ENCODE measurements around the gene PDCD1. TPM values are rescaled to one million over a fixed set of nuclear protein-coding genes. Genes with fewer than 3 reads are reported as not detected.

The PDCD1 gene
- total RNA-seq, 1 experiment from 2014 or later: 0.22 TPM

- no TSS peak for BruUV-seq (replicated peaks)
These were observed 29.3 kb upstream of the PDCD1 start for GRCh38 chr2:241887806-241888522.

GRCh38 chr2:241886840-241887447 is 28.2 kb upstream of the PDCD1 start:
- no TSS peak for BruUV-seq (replicated peaks)
- ChIA-PET POLR2A (no interaction called here), RAD21 (ENCODE audit: low non-redundant PET in 1 of 2, low total read pairs in 2 of 2, uncharacterized antibody in 2 of 2, unreplicated experiment in 2 of 2) (no interaction called here), CTCF (no interaction called here)
- Histone ChIP-seq H3K9me2 (ENCODE audit: insufficient read depth) (no peaks in the 10 kb centered on the region), H3K9ac (ENCODE audit: low read length) (no peak overlapping the region), H3K4me1 (ENCODE audit: control insufficient read depth in 1 of 2, insufficient read depth in 2 of 2, low read length in 2 of 2) (peaks cover 5 to 12% of the 10 kb centered on the region in 2 experiments; a peak in 3 of 4 replicates), H3K27me3 (ENCODE audit: insufficient read depth, low read length) (no peaks in the 10 kb centered on the region), H3K36me3 (ENCODE audit: control insufficient read depth in 1 of 2, insufficient read depth in 2 of 2, low read length in 2 of 2) (no peaks in the 10 kb centered on the region), H3K79me2 (ENCODE audit: insufficient read depth, low read length) (no peaks in the 10 kb centered on the region), H3K4me3 (replicated peaks in 1 of 2; ENCODE audit: low read depth in 1 of 2, low read length in 2 of 2) (no peak overlapping the region), H3K27ac (ENCODE audit: low read depth, low read length) (no peak overlapping the region), H3K9me3 (ENCODE audit: control insufficient read depth in 1 of 2, insufficient read depth in 1 of 2, low read depth in 1 of 2, low read length in 2 of 2) (no peaks in the 10 kb centered on the region), H2AFZ (ENCODE audit: low read depth, low read length, poor library complexity, severe bottlenecking) (no peak overlapping the region), H4K20me1 (ENCODE audit: insufficient read depth) (no peaks in the 10 kb centered on the region), H3K4me2 (ENCODE audit: low read length) (no peak overlapping the region)
- intact Hi-C loops (cut with micrococcal nuclease): loop anchor here (10.0 kb wide), 1 partner anchor 332 kb away; the partner anchor contains the start of gene BOK
- ATAC-seq (no peak), DNase-seq (ENCODE audit: low read depth, low spot score) (no peak)
- no peak for TF ChIP-seq EGR1 (IDR thresholded peaks at IDR 0.05; ENCODE audit: low read depth)
- TF ChIP-seq TCF7L2 (IDR thresholded peaks at IDR 0.05; ENCODE audit: borderline replicate concordance, extremely low read depth, insufficient read depth, insufficient read length): no peak
- TF ChIP-seq JUND (IDR thresholded peaks at IDR 0.05): no peak
- TF ChIP-seq RAD21 (IDR thresholded peaks at IDR 0.05; ENCODE audit: low read depth): no peak
- TF ChIP-seq EZH2phosphoT487 (IDR thresholded peaks at IDR 0.05; ENCODE audit: borderline replicate concordance): no peak
- TF ChIP-seq ZFX (IDR thresholded peaks at IDR 0.05): no peak
- TF ChIP-seq CBX3 (IDR thresholded peaks at IDR 0.05; ENCODE audit: low read depth): no peak
- no peak for TF ChIP-seq YY1 (IDR thresholded peaks at IDR 0.05; ENCODE audit: extremely low read depth, insufficient replicate concordance, low read depth, low read length)
- no peak for TF ChIP-seq ELF1 (IDR thresholded peaks at IDR 0.05; ENCODE audit: borderline replicate concordance, low read depth)
- no peak for TF ChIP-seq SIN3A (IDR thresholded peaks at IDR 0.05; ENCODE audit: low read depth)
- no peak for TF ChIP-seq SRF (IDR thresholded peaks at IDR 0.05; ENCODE audit: low read depth)
- no peak for TF ChIP-seq CEBPB (IDR thresholded peaks at IDR 0.05; ENCODE audit: low read depth)
- TF ChIP-seq MAX (IDR thresholded peaks at IDR 0.05): no peak
- TF ChIP-seq ZNF274 (IDR thresholded peaks at IDR 0.05; ENCODE audit: low read depth, low read length): no peak
- TF ChIP-seq POLR2AphosphoS5 (IDR thresholded peaks at IDR 0.05; ENCODE audit: low read depth, low read length): no peak
- TF ChIP-seq ZBTB33 (IDR thresholded peaks at IDR 0.05; ENCODE audit: extremely low read depth, insufficient replicate concordance, low read length): no peak

More at GRCh38 chr2:241887806-241888522, 29.3 kb upstream of the PDCD1 start:
- H4K20me1 ChIP-seq (ENCODE audit: insufficient read depth): no peaks in the 10 kb centered on the region
- H3K79me2 ChIP-seq (ENCODE audit: insufficient read depth, low read length): no peaks in the 10 kb centered on the region
- no peaks in the 10 kb centered on the region for H3K36me3 ChIP-seq (ENCODE audit: control insufficient read depth in 1 of 2, insufficient read depth in 2 of 2, low read length in 2 of 2)
- no peak overlapping the region for H3K9ac ChIP-seq (ENCODE audit: low read length)
- no peak overlapping the region for H3K4me3 ChIP-seq (replicated peaks in 1 of 2; ENCODE audit: low read depth in 1 of 2, low read length in 2 of 2)
- ChIA-PET POLR2A (no interaction called here), RAD21 (ENCODE audit: low non-redundant PET in 1 of 2, low total read pairs in 2 of 2, uncharacterized antibody in 2 of 2, unreplicated experiment in 2 of 2) (no interaction called here), CTCF (no interaction called here)
- ATAC-seq (no peak), DNase-seq (ENCODE audit: low read depth, low spot score) (no peak)
- H2AFZ ChIP-seq (ENCODE audit: low read depth, low read length, poor library complexity, severe bottlenecking): no peak overlapping the region
- intact Hi-C loops (cut with micrococcal nuclease): loop anchor here (10.0 kb wide), 1 partner anchor 333 kb away; the partner anchor contains the start of gene BOK
- no peak for TF ChIP-seq ELF1 (IDR thresholded peaks at IDR 0.05; ENCODE audit: borderline replicate concordance, low read depth)
- TF ChIP-seq ATF3 (IDR thresholded peaks at IDR 0.05): no peak
- no peak for TF ChIP-seq FOSL1 (IDR thresholded peaks at IDR 0.05; ENCODE audit: low read depth)
- no peak for TF ChIP-seq EGR1 (IDR thresholded peaks at IDR 0.05; ENCODE audit: low read depth)
- H3K4me2 ChIP-seq (ENCODE audit: low read length): no peak overlapping the region
- no peaks in the 10 kb centered on the region for H3K27me3 ChIP-seq (ENCODE audit: insufficient read depth, low read length)
- H3K4me1 ChIP-seq (ENCODE audit: control insufficient read depth in 1 of 2, insufficient read depth in 2 of 2, low read length in 2 of 2): peaks cover 1 to 7% of the 10 kb centered on the region in 2 experiments; a peak in 2 of 4 replicates
- H3K9me2 ChIP-seq (ENCODE audit: insufficient read depth): no peaks in the 10 kb centered on the region
- no peaks in the 10 kb centered on the region for H3K9me3 ChIP-seq (ENCODE audit: control insufficient read depth in 1 of 2, insufficient read depth in 1 of 2, low read depth in 1 of 2, low read length in 2 of 2)
- no peak overlapping the region for H3K27ac ChIP-seq (ENCODE audit: low read depth, low read length)

Measured in HCT116 (cell line).